IMR-90 (cell line): Measurements from ENCODE around the gene UBL5. TPM values are rescaled to one million over a fixed set of nuclear protein-coding genes. Genes with fewer than 3 reads are reported as not detected.

Experiments used
- ATAC-seq: fragments of 200-7000 bp; cut with Tn5 transposase; 2 replicates; pipeline ENCODE4 v1.9.1; 2020; ENCODE audit warnings: low read depth, mild to moderate bottlenecking, moderate library complexity
- BruUV-seq: library from RNA; stranded (reverse); fragments of 400-500 nt; replicated peaks from 2 replicates; lab custom pipeline; 2021; lab: Mats Ljungman, UMichigan
- CTCF ChIA-PET: fragments of 300-600 bp; formaldehyde crosslinking; extraction: SDS; loops from one replicate; lab custom pipeline; 2021; ENCODE audit warnings: antibody characterized with exemption; lab: Yijun Ruan, JAX
- POLR2A ChIA-PET: fragments of 300-600 bp; sonication (Branson Sonifier 250); formaldehyde crosslinking; loops from one replicate; lab custom pipeline; 2022; ENCODE audit warnings: antibody characterized with exemption; ENCODE audit not compliant: unreplicated experiment; lab: Charles Lee
- DNase-seq: peaks from one replicate; pipeline ENCODE4 v3.0.0; 2013
- H2AFZ ChIP-seq: replicated peaks from 2 replicates; pipeline ENCODE3; 2013; ENCODE audit warnings: low read length, mild to moderate bottlenecking; ENCODE audit not compliant: poor library complexity
- H2AK5ac ChIP-seq: 2 replicates; pipeline ENCODE4 v1.6.1; 2013; ENCODE audit warnings: low read depth, low read length, inconsistent platforms
- H2AK9ac ChIP-seq: replicated peaks from 2 replicates; pipeline ENCODE3; 2013; ENCODE audit warnings: mild to moderate bottlenecking, low read depth, low read length, moderate library complexity; ENCODE audit not compliant: poor library complexity
- H2BK120ac ChIP-seq: 2 replicates; pipeline ENCODE4 v1.6.1; 2013; ENCODE audit warnings: low read depth, low read length, inconsistent platforms
- H2BK15ac ChIP-seq: 3 replicates; pipeline ENCODE4 v1.6.1; 2013; ENCODE audit warnings: low read depth, low read length, inconsistent platforms
- H2BK20ac ChIP-seq: 2 replicates; pipeline ENCODE4 v1.6.1; 2013; ENCODE audit warnings: low read depth, mild to moderate bottlenecking, inconsistent platforms, low read length, moderate library complexity
- H2BK5ac ChIP-seq: 2 replicates; pipeline ENCODE4 v1.6.1; 2013; ENCODE audit warnings: mild to moderate bottlenecking, low read depth, low read length, inconsistent platforms; ENCODE audit not compliant: poor library complexity, severe bottlenecking
- H3K14ac ChIP-seq: replicated peaks from 2 replicates; pipeline ENCODE4 v1.6.1; 2013; ENCODE audit warnings: low read depth, low read length, inconsistent platforms
- H3K18ac ChIP-seq: 2 replicates; pipeline ENCODE4 v1.6.1; 2013; ENCODE audit warnings: low read depth, low read length, control low read depth
- H3K23ac ChIP-seq: 2 replicates; pipeline ENCODE4 v1.6.1; 2013; ENCODE audit warnings: low read depth, low read length, inconsistent platforms
- H3K27ac ChIP-seq: 2 replicates; pipeline ENCODE4 v1.5.1; 2013; ENCODE audit warnings: mild to moderate bottlenecking, control low read depth, low read length; ENCODE audit not compliant: insufficient read depth
- H3K27me3 ChIP-seq: 2 replicates; pipeline ENCODE4 v1.6.1; 2013; ENCODE audit warnings: low read length; ENCODE audit not compliant: control insufficient read depth, insufficient read depth
- H3K36me3 ChIP-seq: 2 replicates; pipeline ENCODE4 v1.6.1; 2013; ENCODE audit warnings: low read length, mixed read lengths; ENCODE audit not compliant: control insufficient read depth, insufficient read depth
- H3K4ac ChIP-seq: 2 replicates; pipeline ENCODE4 v1.6.1; 2013; ENCODE audit warnings: low read depth, low read length, inconsistent platforms
- H3K4me1 ChIP-seq: 2 replicates; pipeline ENCODE4 v1.6.1; 2013; ENCODE audit warnings: low read length, mixed read lengths; ENCODE audit not compliant: control insufficient read depth, insufficient read depth
- H3K4me2 ChIP-seq: 2 replicates; pipeline ENCODE4 v1.6.1; 2013; ENCODE audit warnings: low read depth, mild to moderate bottlenecking, control low read depth, low read length, moderate library complexity
- H3K4me3 ChIP-seq: 2 replicates; pipeline ENCODE4 v1.5.1; 2013; ENCODE audit warnings: low read depth, mild to moderate bottlenecking, control low read depth, low read length, moderate library complexity; ENCODE audit not compliant: insufficient read depth
- H3K56ac ChIP-seq: 2 replicates; pipeline ENCODE4 v1.6.1; 2013; ENCODE audit warnings: low read length, inconsistent platforms; ENCODE audit not compliant: insufficient read depth; ENCODE audit errors: extremely low read depth
- H3K79me1 ChIP-seq, 2 experiments: 2 replicates each; pipeline ENCODE4 v1.6.1; 2013; ENCODE audit warnings: low read length in 2 of 2, inconsistent platforms in 1 of 2, low read depth in 1 of 2
- H3K9ac ChIP-seq: 2 replicates; pipeline ENCODE4 v1.6.1; 2013; ENCODE audit warnings: low read depth, low read length, control low read depth
- H3K9me1 ChIP-seq: 2 replicates; pipeline ENCODE4 v1.6.1; 2013; ENCODE audit warnings: low read length, inconsistent platforms; ENCODE audit not compliant: insufficient read depth
- H3K9me3 ChIP-seq: 2 replicates; pipeline ENCODE4 v1.6.1; 2013; ENCODE audit warnings: low read length; ENCODE audit not compliant: control insufficient read depth, insufficient read depth
- H4K20me1 ChIP-seq: 2 replicates; pipeline ENCODE4 v1.6.1; 2013; ENCODE audit warnings: low read length, inconsistent platforms; ENCODE audit not compliant: insufficient read depth
- H4K5ac ChIP-seq: 2 replicates; pipeline ENCODE4 v1.6.1; 2013; ENCODE audit warnings: mild to moderate bottlenecking, low read depth, low read length, control low read depth
- H4K8ac ChIP-seq, 2 experiments: 2 replicates each; pipeline ENCODE4 v1.6.1; 2013; ENCODE audit warnings: low read depth in 2 of 2, low read length in 2 of 2, control low read depth in 1 of 2, inconsistent platforms in 1 of 2
- H4K91ac ChIP-seq: 2 replicates; pipeline ENCODE4 v1.6.1; 2013; ENCODE audit warnings: low read depth, low read length, inconsistent platforms; ENCODE audit not compliant: insufficient read depth
- CEBPB ChIP-seq: IDR thresholded peaks from 2 replicates; pipeline ENCODE4 v1.6.1; 2012; ENCODE audit warnings: low read depth, low read length, improper control_type of control experiment
- CHD1 ChIP-seq: IDR thresholded peaks from 2 replicates; pipeline ENCODE4 v1.6.1; 2012; ENCODE audit warnings: low read depth, low read length, improper control_type of control experiment
- ELK1 ChIP-seq: fragments of 150-350 bp; IDR thresholded peaks from 2 replicates; pipeline ENCODE4 v1.6.1; 2016; ENCODE audit warnings: low read depth, mild to moderate bottlenecking, low read length, moderate library complexity, borderline replicate concordance
- FOS ChIP-seq: fragments of 150-350 bp; IDR thresholded peaks from 2 replicates; pipeline ENCODE4 v1.6.1; 2016; ENCODE audit warnings: low read depth, low read length
- MAFK ChIP-seq: IDR thresholded peaks from 2 replicates; pipeline ENCODE4 v1.6.1; 2012; ENCODE audit warnings: low read depth, low read length, improper control_type of control experiment
- MAZ ChIP-seq: IDR thresholded peaks from 2 replicates; pipeline ENCODE4 v1.6.1; 2012; ENCODE audit warnings: low read depth, mild to moderate bottlenecking, low read length, improper control_type of control experiment, moderate library complexity, borderline replicate concordance
- MXI1 ChIP-seq: IDR thresholded peaks from 2 replicates; pipeline ENCODE4 v1.6.1; 2012; ENCODE audit warnings: low read depth, mild to moderate bottlenecking, low read length, moderate library complexity, borderline replicate concordance
- NFE2L2 ChIP-seq: fragments of 150-350 bp; IDR thresholded peaks from 2 replicates; pipeline ENCODE4 v1.6.1; 2016; ENCODE audit warnings: low read depth, mild to moderate bottlenecking, low read length
- POLR2A ChIP-seq: IDR thresholded peaks from 2 replicates; pipeline ENCODE4 v1.6.1; 2012; ENCODE audit warnings: mild to moderate bottlenecking, low read depth, low read length
- RAD21 ChIP-seq: IDR thresholded peaks from 2 replicates; pipeline ENCODE4 v1.6.1; 2012; ENCODE audit warnings: low read length, improper control_type of control experiment
- RCOR1 ChIP-seq: IDR thresholded peaks from 2 replicates; pipeline ENCODE4 v1.6.1; 2012; ENCODE audit warnings: mild to moderate bottlenecking, low read length, improper control_type of control experiment; ENCODE audit not compliant: insufficient replicate concordance
- RFX5 ChIP-seq: IDR thresholded peaks from 2 replicates; pipeline ENCODE4 v1.8.0; 2012; ENCODE audit warnings: low read depth, mild to moderate bottlenecking, low read length, moderate library complexity
- SMC3 ChIP-seq: fragments of 150-350 bp; IDR thresholded peaks from 2 replicates; pipeline ENCODE4 v1.6.1; 2016; ENCODE audit warnings: low read depth, mild to moderate bottlenecking, antibody characterized with exemption, low read length, moderate library complexity
- WGBS, 2 experiments: methylation state at CpG; one replicate each; pipeline versions ENCODE4 v1.1.5 to v1.1.7; 2013; ENCODE audit warnings: missing lambda C conversion rate in 2 of 2; ENCODE audit not compliant: insufficient read length in 1 of 2; ENCODE audit errors: extremely low coverage in 2 of 2; 5-methylcytosine and 5-hydroxymethylcytosine counted together
- dilution Hi-C: fragments of 300-500 bp; cut with HindIII; formaldehyde crosslinking; loops from one replicate; pipeline ENCODE4 v1.14.3; 2018; ENCODE audit warnings: low sequenced_read_pairs; ENCODE audit not compliant: unreplicated experiment
- in situ Hi-C: fragments of 300-500 bp; cut with MboI; formaldehyde crosslinking; loops from 3 replicates; pipeline ENCODE4 v1.14.3; 2019; ENCODE audit warnings: low sequenced_read_pairs, inconsistent platforms, mixed read lengths
- intact Hi-C: fragments of 100-400 bp; cut with micrococcal nuclease; formaldehyde crosslinking; loops from 2 replicates; pipeline ENCODE4 v1.10.0; 2022
- polyA plus RNA-seq, 3 experiments: library from polyadenylated mRNA; depleted of rRNA; stranded (reverse); fragments of >200 nt; gene quantifications; 2 replicates each; pipeline ENCODE4 v1.2.3, GENCODE V29; 2012; ENCODE audit warnings: low replicate concordance in 1 of 3
- total RNA-seq: library from RNA; depleted of rRNA; stranded (reverse); fragments of >200 nt; gene quantifications from 2 replicates; pipeline ENCODE4 v1.2.3, GENCODE V29; 2012
- TF ChIP-seq, protein P1 (sequence below): fragments of 150-350 bp; IDR thresholded peaks from 2 replicates; pipeline ENCODE4 v1.6.1; 2017; ENCODE audit warnings: mild to moderate bottlenecking, antibody characterized with exemption, low read length, low read depth

UBL5 gene
- total and polyA plus RNA-seq, 2 of the 4 experiments (the other 2 are of a cell fraction): 434 to 1,091 TPM

DNA sequence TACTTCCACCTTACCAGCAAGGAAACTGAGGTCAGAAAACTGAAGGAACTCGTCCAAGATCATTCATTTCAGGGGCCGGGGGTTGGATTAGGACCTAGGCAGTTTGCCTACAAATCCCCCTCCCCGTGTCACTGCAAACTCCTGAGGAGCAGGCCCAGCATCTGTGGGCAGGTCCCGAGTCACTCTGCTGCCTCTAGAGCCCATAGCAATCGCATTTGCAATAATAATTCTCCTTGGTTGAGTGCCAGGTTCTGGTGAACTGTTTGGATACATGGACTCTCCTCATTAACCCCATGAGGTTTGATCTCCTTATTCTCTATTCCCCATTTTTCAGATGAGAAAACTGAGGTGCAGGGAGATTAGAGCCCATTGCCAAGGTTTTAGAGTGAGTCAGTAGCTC is 8.3 kb downstream of the UBL5 start:
- peak overlapping the region; percentile 71; the same call in 1 of the 2 replicates for H3K14ac ChIP-seq
- no peak overlapping the region for H2BK5ac ChIP-seq
- peaks cover 17% of the 10 kb centered on the region for H3K36me3 ChIP-seq
- in situ Hi-C loops: no loop called here
- CTCF ChIA-PET: no interaction called here
- POLR2A ChIA-PET: no interaction called here
- no peaks in the 10 kb centered on the region for H3K27me3 ChIP-seq
- H4K20me1 ChIP-seq: peaks cover 3% of the 10 kb centered on the region; the same call in 1 of the 2 replicates
- BruUV-seq: no TSS peak
- peak overlapping the region; percentile 53 for H3K9ac ChIP-seq
- WGBS, 2 experiments: 0% methylated on average over 1 of the region's 5 CpGs; no CpG with 5 or more reads in 1 of the 2 experiments
- ATAC-seq (no peak), DNase-seq (peak; percentile 43)
- H3K23ac ChIP-seq: peak overlapping the region; percentile 48; the same call in 1 of the 2 replicates
- no peak overlapping the region for H2BK15ac ChIP-seq
- peak overlapping the region; percentile 80 for H3K4me2 ChIP-seq
- H2BK120ac ChIP-seq: no peak overlapping the region
- no peaks in the 10 kb centered on the region; the same call in 1 of the 2 replicates for H3K4me1 ChIP-seq
- no peak overlapping the region for H3K56ac ChIP-seq
- no peak overlapping the region for H4K91ac ChIP-seq
- intact Hi-C loops: no loop called here
- no peak overlapping the region for H3K27ac ChIP-seq
- no peak overlapping the region for H2AFZ ChIP-seq
- H3K4me3 ChIP-seq: peak overlapping the region; percentile 59
- H3K18ac ChIP-seq: no peak overlapping the region
- peaks cover 24 to 64% of the 10 kb centered on the region in 2 experiments for H3K79me1 ChIP-seq
- TF ChIP-seq CEBPB (no peak), MAZ (no peak), POLR2A (no peak), RCOR1 (no peak), NFE2L2 (no peak), CHD1 (no peak), ELK1 (no peak), MXI1 (no peak), RAD21 (no peak), FOS (no peak), RFX5 (no peak), SMC3 (no peak), MAFK (no peak)
- TF ChIP-seq, protein P1, sequence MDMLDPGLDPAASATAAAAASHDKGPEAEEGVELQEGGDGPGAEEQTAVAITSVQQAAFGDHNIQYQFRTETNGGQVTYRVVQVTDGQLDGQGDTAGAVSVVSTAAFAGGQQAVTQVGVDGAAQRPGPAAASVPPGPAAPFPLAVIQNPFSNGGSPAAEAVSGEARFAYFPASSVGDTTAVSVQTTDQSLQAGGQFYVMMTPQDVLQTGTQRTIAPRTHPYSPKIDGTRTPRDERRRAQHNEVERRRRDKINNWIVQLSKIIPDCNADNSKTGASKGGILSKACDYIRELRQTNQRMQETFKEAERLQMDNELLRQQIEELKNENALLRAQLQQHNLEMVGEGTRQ: no peak
- H2AK9ac ChIP-seq: peak overlapping the region; percentile 75
- dilution Hi-C loops: no loop called here
- peaks cover 9% of the 10 kb centered on the region; the same call in 1 of the 2 replicates for H3K9me1 ChIP-seq
- no peak overlapping the region for H3K4ac ChIP-seq
- H2AK5ac ChIP-seq: no peak overlapping the region
- H2BK20ac ChIP-seq: no peak overlapping the region
- no peaks in the 10 kb centered on the region for H3K9me3 ChIP-seq
- H4K5ac ChIP-seq: no peak overlapping the region
- H4K8ac ChIP-seq: no peak overlapping the region
